ENCODE data around the gene EXOC6B. TPM values are rescaled to one million over a fixed set of nuclear protein-coding genes. Genes with fewer than 3 reads are reported as not detected.

Gene EXOC6B
- total and polyA plus RNA-seq, 2 of the 8 experiments (the other 6 are each of a cell fraction or from before 2014, with no cell fraction given): 13.5 to 33.0 TPM

DNA sequence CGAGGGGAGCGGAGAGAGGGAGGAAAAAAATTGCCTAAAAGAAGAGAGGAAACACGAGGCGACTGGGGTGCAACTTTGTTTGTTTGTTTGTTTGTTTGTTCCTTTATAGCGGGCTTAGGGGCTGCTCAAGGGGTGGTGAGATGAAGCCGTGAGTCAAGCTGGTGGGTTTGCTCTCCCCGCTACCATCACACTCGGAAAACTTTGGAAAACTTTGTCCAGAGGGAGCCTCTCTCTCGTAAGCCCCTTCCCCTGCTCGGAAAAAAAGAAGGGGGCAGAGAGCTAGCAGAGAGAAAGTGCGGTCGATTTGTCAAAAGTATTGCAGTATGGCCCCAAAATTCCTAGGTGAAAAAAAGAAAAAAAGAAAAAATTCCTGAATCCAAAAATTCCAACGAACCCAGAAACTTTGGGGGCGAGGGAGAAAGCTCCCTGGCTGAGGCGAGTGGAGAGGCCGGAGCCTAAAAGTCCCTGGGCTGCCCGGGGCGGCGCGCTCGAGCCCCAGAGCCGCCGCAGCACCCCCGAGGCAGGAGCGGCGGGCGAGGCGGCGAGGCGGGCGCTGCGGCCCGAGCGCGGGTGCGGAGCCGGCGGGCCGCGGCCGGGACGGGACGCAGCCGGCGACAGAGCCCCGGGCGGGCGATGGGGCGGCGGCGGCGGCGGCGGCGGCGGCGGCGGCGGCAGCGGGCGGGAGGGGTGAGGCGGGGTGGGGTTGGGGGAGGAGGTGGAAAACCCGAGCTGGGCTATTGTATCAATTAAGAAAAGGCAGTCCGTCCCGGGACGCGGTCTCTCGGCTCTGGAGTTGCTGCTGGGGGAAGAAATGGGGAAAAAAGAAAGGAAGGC is 677.6 kb downstream of the EXOC6B start:
- Histone ChIP-seq H2AK5ac (ENCODE audit: low read depth, low read length) (no peak overlapping the region), H3K9me3 (ENCODE audit: insufficient read depth in 2 of 2, low read depth in 1 of 2, low read length in 1 of 2) (no peaks in the 10 kb centered on the region; a peak in 1 of 4 replicates), H3K23me2 (ENCODE audit: low read depth, low read length) (peaks cover 27% of the 10 kb centered on the region), H2BK5ac (ENCODE audit: low read depth, low read length) (no peak overlapping the region), H3K27ac (ENCODE audit: low read depth, low read length) (no peak overlapping the region), H4K8ac (ENCODE audit: extremely low read depth, insufficient read depth, low read length) (no peak overlapping the region), H3K4me1 (replicated peaks in 1 of 4; ENCODE audit: control insufficient read depth in 3 of 4, insufficient read depth in 4 of 4, low read length in 3 of 4) (peaks cover 7 to 38% (median 23%) of the 10 kb centered on the region in 4 experiments), H3K4me2 (ENCODE audit: insufficient read depth in 1 of 2, low read depth in 2 of 2, low read length in 2 of 2) (peak overlapping the region; percentile 62 to 95), H3K23ac (ENCODE audit: insufficient read length) (no peak overlapping the region), H4K91ac (replicated peaks; ENCODE audit: insufficient read length, low read length) (no peak overlapping the region), H3K79me1 (ENCODE audit: low read depth, low read length) (no peaks in the 10 kb centered on the region), H3K4me3 (ENCODE audit: extremely low read depth in 1 of 4, insufficient read depth in 2 of 4, low read depth in 3 of 4, low read length in 4 of 4) (peak overlapping the region; percentile 40 to 68 (median 48)), H3K36me3 (ENCODE audit: control insufficient read depth in 2 of 4, insufficient read depth in 4 of 4, low read length in 3 of 4) (no peaks in the 10 kb centered on the region), H3K14ac (ENCODE audit: insufficient read length) (no peak overlapping the region), H2BK20ac (ENCODE audit: low read length) (no peak overlapping the region), H2BK120ac (replicated peaks; ENCODE audit: low read depth, low read length) (no peak overlapping the region), H3K56ac (replicated peaks; ENCODE audit: insufficient read length, low read depth, low read length) (no peak overlapping the region), H4K20me1 (replicated peaks in 1 of 2; ENCODE audit: control insufficient read depth in 1 of 2, insufficient read depth in 2 of 2, low read length in 2 of 2) (peaks cover 0 to 15% of the 10 kb centered on the region in 2 experiments), H3K9ac (replicated peaks in 1 of 4; ENCODE audit: extremely low read depth in 1 of 4, low read depth in 3 of 4, low read length in 3 of 4) (no peak overlapping the region), H3K18ac (ENCODE audit: extremely low read depth, low read length) (peak overlapping the region; percentile 48; the same call in 1 of the 2 replicates), H3K4ac (replicated peaks; ENCODE audit: insufficient read length, low read depth, low read length) (no peak overlapping the region), H2BK15ac (ENCODE audit: low read length) (no peak overlapping the region), H2AFZ (ENCODE audit: low read length) (no peak overlapping the region), H4K5ac (ENCODE audit: insufficient read length, low read depth, low read length) (no peak overlapping the region), H2BK12ac (ENCODE audit: low read depth, low read length) (no peak overlapping the region), H3K27me3 (replicated peaks in 1 of 4; ENCODE audit: control insufficient read depth in 3 of 4, extremely low read depth in 1 of 4, insufficient read depth in 3 of 4, low read length in 3 of 4) (peaks cover 48 to 80% (median 72%) of the 10 kb centered on the region in 4 experiments), H3K79me2 (ENCODE audit: control insufficient read depth in 1 of 2, insufficient read depth in 2 of 2, low read length in 2 of 2) (no peaks in the 10 kb centered on the region)
- TF ChIP-seq RNF2 (IDR thresholded peaks at IDR 0.05; ENCODE audit: borderline replicate concordance, low read depth, low read length, missing control alignments, poor library complexity, severe bottlenecking) (peak; percentile 56), ZNF274 (IDR thresholded peaks at IDR 0.05; ENCODE audit: borderline replicate concordance, extremely low read depth, low read length) (no peak)
- peak in 1 of 2 experiments; percentile 60 for DNase-seq (ENCODE audit: low read depth in 1 of 2, low spot score in 2 of 2)
- no peak for FAIRE-seq
- ChIA-PET CTCF (ENCODE audit: partially characterized antibody) (interaction anchor here (0.6 to 7.0 kb wide), 10 partner anchors 13 to 598 kb away, joined by 3 to 115 read pairs (median 3); no protein-coding TSS in a partner anchor), POLR2A (ENCODE audit: partially characterized antibody) (no interaction called here)
- 0% methylated on average over 20 of the region's 68 CpGs; no CpG with 5 or more reads in 1 of the 2 experiments for WGBS, 2 experiments (ENCODE audit: extremely low coverage in 1 of 2, insufficient coverage in 1 of 2, insufficient read length in 1 of 2, insufficient replicate concordance in 2 of 2, low coverage in 1 of 2, low lambda C conversion rate in 2 of 2, missing lambda C conversion rate in 1 of 2)
